ENCODE data around the gene P4HTM. TPM values are rescaled to one million over a fixed set of nuclear protein-coding genes. Genes with fewer than 3 reads are reported as not detected.
A peak's percentile ranks its signal among the peaks of the same experiment; 100 is the strongest.

P4HTM gene
- total and polyA plus RNA-seq, 9 donors, result 11.0 to 17.2 (median 14.5) TPM

GRCh38 chr3:48997102-48997635, 7.1 kb downstream of the P4HTM start:
- no peak for DNase-seq
- Histone ChIP-seq H3K27me3 (ENCODE audit: control insufficient read depth, insufficient read depth, low read length) (no peaks in the 10 kb centered on the region), H3K9me3 (replicated peaks; ENCODE audit: control insufficient read depth, low read depth, low read length) (no peaks in the 10 kb centered on the region), H3K4me1 (ENCODE audit: control insufficient read depth, insufficient read depth, low read length) (no peaks in the 10 kb centered on the region), H3K27ac (ENCODE audit: low read length) (no peak overlapping the region), H3K4me3 (ENCODE audit: low read length) (no peak overlapping the region), H3K36me3 (ENCODE audit: control insufficient read depth, insufficient read depth, low read length) (peaks cover 13% of the 10 kb centered on the region)
- 77% methylated on average over 6 of the region's 8 CpGs for WGBS (ENCODE audit: insufficient coverage)

GRCh38 chr3:48997714-48998637, 7.9 kb downstream of the P4HTM start:
- 55% methylated on average over 16 of the region's 20 CpGs for WGBS (ENCODE audit: insufficient coverage)

GRCh38 chr3:48999085-48999858, 9.2 kb downstream of the P4HTM start:
- 66% methylated on average over 6 of the region's 8 CpGs for WGBS (ENCODE audit: insufficient coverage)
- peaks cover 10% of the 10 kb centered on the region for H3K36me3 ChIP-seq (ENCODE audit: control insufficient read depth, insufficient read depth, low read length)
- no peaks in the 10 kb centered on the region for H3K4me1 ChIP-seq (ENCODE audit: control insufficient read depth, insufficient read depth, low read length)
- H3K9me3 ChIP-seq (replicated peaks; ENCODE audit: control insufficient read depth, low read depth, low read length), result no peaks in the 10 kb centered on the region
- no peaks in the 10 kb centered on the region for H3K27me3 ChIP-seq (ENCODE audit: control insufficient read depth, insufficient read depth, low read length)
- no peak for DNase-seq
- no peak overlapping the region for H3K4me3 ChIP-seq (ENCODE audit: low read length)
- no peak overlapping the region for H3K27ac ChIP-seq (ENCODE audit: low read length)

More at GRCh38 chr3:48997714-48998637, 7.9 kb downstream of the P4HTM start:
- no peaks in the 10 kb centered on the region for H3K9me3 ChIP-seq (replicated peaks; ENCODE audit: control insufficient read depth, low read depth, low read length)
- H3K27ac ChIP-seq (ENCODE audit: low read length), result no peak overlapping the region
- no peaks in the 10 kb centered on the region for H3K27me3 ChIP-seq (ENCODE audit: control insufficient read depth, insufficient read depth, low read length)
- no peak for DNase-seq
- H3K36me3 ChIP-seq (ENCODE audit: control insufficient read depth, insufficient read depth, low read length), result peaks cover 13% of the 10 kb centered on the region
- H3K4me3 ChIP-seq (ENCODE audit: low read length), result no peak overlapping the region
- no peaks in the 10 kb centered on the region for H3K4me1 ChIP-seq (ENCODE audit: control insufficient read depth, insufficient read depth, low read length)

DNA sequence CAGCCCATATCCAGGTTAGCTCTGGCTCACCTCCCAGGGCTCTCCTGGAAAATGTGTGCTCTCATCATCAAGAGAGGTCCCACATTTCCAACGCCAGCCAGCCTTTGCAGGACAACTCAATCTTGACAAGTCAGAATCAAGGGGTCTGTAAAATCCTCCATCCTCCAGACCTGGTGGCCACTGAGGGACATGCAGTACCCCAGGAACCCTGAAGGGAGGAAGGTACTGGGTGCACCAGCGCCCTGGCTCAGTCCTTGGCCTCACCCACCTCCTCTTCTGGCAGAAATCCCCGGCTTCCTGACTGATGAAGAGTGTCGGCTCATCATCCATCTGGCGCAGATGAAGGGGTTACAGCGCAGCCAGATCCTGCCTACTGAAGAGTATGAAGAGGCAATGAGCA, 11.1 kb downstream of the P4HTM start:
- Histone ChIP-seq H3K4me1 (ENCODE audit: control insufficient read depth, insufficient read depth, low read length) (peaks cover 3% of the 10 kb centered on the region), H3K27me3 (ENCODE audit: control insufficient read depth, insufficient read depth, low read length) (no peaks in the 10 kb centered on the region), H3K4me3 (ENCODE audit: low read length) (no peak overlapping the region), H3K27ac (ENCODE audit: low read length) (no peak overlapping the region), H3K36me3 (ENCODE audit: control insufficient read depth, insufficient read depth, low read length) (peaks cover 8% of the 10 kb centered on the region), H3K9me3 (replicated peaks; ENCODE audit: control insufficient read depth, low read depth, low read length) (no peaks in the 10 kb centered on the region)
- 89% methylated on average over 5 of the region's 6 CpGs for WGBS (ENCODE audit: insufficient coverage)
- DNase-seq, result no peak

DNA sequence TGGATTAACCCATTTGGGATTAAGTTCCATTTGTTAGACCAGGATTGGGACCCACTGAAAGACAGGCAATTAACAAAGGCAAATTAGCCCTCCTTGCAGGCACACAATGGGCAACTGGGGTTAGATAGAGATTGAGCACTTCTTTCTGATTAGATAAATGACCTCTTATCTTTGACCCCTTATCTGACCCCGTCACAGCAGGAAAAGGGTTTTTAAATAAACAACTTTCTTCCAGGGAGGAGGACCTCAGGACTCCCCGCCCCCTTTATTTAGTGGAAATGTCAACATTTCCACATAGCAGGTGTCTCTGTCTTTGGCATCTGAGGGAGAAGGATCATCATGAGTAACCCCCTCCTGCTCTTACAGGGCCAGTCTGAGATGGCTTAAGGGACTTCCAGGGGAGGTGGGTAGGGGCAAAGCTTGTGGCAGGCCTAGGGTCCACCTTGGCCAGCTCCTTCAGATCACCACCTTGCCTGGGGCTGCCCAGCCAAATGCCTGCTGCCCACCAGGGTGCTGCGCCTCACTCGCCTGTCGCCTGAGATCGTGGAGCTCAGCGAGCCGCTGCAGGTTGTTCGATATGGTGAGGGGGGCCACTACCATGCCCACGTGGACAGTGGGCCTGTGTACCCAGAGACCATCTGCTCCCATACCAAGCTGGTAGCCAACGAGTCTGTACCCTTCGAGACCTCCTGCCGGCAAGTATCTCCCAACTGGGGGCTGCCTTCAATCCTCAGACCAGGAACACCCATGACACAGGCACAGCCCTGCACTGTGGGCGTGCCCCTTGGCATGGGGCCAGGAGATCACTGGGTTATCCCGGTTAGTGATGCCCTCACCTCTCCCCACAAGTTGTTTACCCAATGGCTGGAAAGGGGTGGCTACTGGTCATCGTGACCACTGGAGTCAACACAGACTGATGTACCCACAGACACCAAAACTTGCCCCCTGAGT, 14.6 kb downstream of the P4HTM start:
- 87% methylated on average over 14 of the region's 16 CpGs for WGBS (ENCODE audit: insufficient coverage)
- Histone ChIP-seq H3K27me3 (ENCODE audit: control insufficient read depth, insufficient read depth, low read length) (no peaks in the 10 kb centered on the region), H3K27ac (ENCODE audit: low read length) (no peak overlapping the region), H3K4me1 (ENCODE audit: control insufficient read depth, insufficient read depth, low read length) (peaks cover 20% of the 10 kb centered on the region), H3K36me3 (ENCODE audit: control insufficient read depth, insufficient read depth, low read length) (no peaks in the 10 kb centered on the region), H3K4me3 (ENCODE audit: low read length) (no peak overlapping the region), H3K9me3 (replicated peaks; ENCODE audit: control insufficient read depth, low read depth, low read length) (no peaks in the 10 kb centered on the region)
- peak; percentile 31 for DNase-seq

- WGBS (ENCODE audit: insufficient coverage), result 97% methylated on average over 3 of the region's 3 CpGs
- Histone ChIP-seq H3K27ac (ENCODE audit: low read length) (no peak overlapping the region), H3K27me3 (ENCODE audit: control insufficient read depth, insufficient read depth, low read length) (no peaks in the 10 kb centered on the region), H3K4me3 (ENCODE audit: low read length) (no peak overlapping the region), H3K36me3 (ENCODE audit: control insufficient read depth, insufficient read depth, low read length) (no peaks in the 10 kb centered on the region), H3K9me3 (replicated peaks; ENCODE audit: control insufficient read depth, low read depth, low read length) (no peaks in the 10 kb centered on the region), H3K4me1 (ENCODE audit: control insufficient read depth, insufficient read depth, low read length) (peaks cover 20% of the 10 kb centered on the region)
- DNase-seq, result no peak
Measured at GRCh38 chr3:49005303-49005680, 15.3 kb downstream of the P4HTM start.

GRCh38 chr3:49005998-49006397, 16.0 kb downstream of the P4HTM start:
- Histone ChIP-seq H3K4me1 (ENCODE audit: control insufficient read depth, insufficient read depth, low read length) (peaks cover 20% of the 10 kb centered on the region), H3K4me3 (ENCODE audit: low read length) (peak overlapping the region; percentile 97), H3K27ac (ENCODE audit: low read length) (peak overlapping the region; percentile 99), H3K36me3 (ENCODE audit: control insufficient read depth, insufficient read depth, low read length) (no peaks in the 10 kb centered on the region), H3K27me3 (ENCODE audit: control insufficient read depth, insufficient read depth, low read length) (no peaks in the 10 kb centered on the region), H3K9me3 (replicated peaks; ENCODE audit: control insufficient read depth, low read depth, low read length) (no peaks in the 10 kb centered on the region)
- WGBS (ENCODE audit: insufficient coverage), result 92% methylated on average over 4 of the region's 5 CpGs
- peak; percentile 33 for DNase-seq

DNA sequence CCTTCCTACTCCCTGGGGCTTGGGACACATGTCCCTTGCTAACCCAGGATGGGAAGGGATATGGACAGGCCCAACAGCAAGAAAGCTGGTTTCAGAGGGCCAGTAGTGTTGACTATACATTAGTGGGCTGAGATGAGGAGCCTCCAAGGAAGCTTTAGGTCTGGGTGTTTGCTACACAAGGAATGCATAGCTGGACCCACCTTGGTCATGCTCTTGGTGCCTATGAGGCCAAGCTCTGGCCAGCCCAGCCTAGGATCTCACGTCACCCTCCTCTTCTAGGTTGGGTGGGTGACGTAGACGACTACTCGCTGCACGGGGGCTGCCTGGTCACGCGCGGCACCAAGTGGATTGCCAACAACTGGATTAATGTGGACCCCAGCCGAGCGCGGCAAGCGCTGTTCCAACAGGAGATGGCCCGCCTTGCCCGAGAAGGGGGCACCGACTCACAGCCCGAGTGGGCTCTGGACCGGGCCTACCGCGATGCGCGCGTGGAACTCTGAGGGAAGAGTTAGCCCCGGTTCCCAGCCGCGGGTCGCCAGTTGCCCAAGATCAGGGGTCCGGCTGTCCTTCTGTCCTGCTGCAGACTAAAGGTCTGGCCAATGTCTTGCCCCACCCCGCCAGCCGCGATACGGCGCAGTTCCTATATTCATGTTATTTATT, 16.5 kb downstream of the P4HTM start:
- WGBS (ENCODE audit: insufficient coverage), result 2% methylated on average over 21 of the region's 32 CpGs
- H3K4me1 ChIP-seq (ENCODE audit: control insufficient read depth, insufficient read depth, low read length), result peaks cover 21% of the 10 kb centered on the region
- H3K4me3 ChIP-seq (ENCODE audit: low read length), result peak overlapping the region; percentile 97
- no peaks in the 10 kb centered on the region for H3K27me3 ChIP-seq (ENCODE audit: control insufficient read depth, insufficient read depth, low read length)
- peak overlapping the region; percentile 99 for H3K27ac ChIP-seq (ENCODE audit: low read length)
- peaks cover 2% of the 10 kb centered on the region for H3K36me3 ChIP-seq (ENCODE audit: control insufficient read depth, insufficient read depth, low read length)
- H3K9me3 ChIP-seq (replicated peaks; ENCODE audit: control insufficient read depth, low read depth, low read length), result no peaks in the 10 kb centered on the region
- DNase-seq, result peak; percentile 64

DNA sequence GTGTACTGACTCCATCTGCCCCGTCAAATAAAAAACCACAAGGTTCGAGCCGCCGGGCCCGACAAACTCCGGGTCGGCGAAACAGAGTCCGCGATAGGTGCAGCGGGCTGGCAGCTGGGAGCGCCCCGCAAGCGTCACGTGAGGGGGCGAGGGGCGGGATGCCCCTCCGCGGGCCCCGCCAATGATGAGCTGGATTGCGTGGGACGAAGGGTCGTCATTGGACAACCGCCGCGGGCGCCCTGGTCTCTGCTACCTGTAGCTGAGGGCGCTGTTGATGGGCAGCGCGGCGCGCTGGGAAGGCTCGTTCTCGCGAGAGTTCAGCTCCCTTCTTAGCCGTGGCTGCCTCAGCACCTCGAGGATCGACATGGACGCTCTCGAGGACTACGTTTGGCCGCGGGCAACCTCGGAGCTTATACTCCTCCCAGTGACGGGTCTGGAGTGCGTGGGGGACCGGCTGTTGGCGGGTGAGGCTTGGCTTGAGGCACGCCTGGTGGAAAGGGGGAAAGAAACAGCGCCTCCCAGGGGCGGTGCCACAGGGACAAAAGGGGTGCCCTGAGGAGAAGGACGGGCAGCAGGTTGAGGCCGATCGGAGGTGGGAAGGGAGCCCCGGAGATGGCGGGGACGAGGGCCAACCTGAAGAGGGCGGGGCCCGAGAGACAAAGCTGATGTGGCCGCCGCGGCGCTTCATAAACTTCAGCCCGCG, 17.2 kb downstream of the P4HTM start, which contains the start of gene WDR6:
Gene WDR6, plus strand, starts transcription at position 324 of the 703 bp plus-strand sequence. Its CDS starts 41 bp downstream, at position 365.
- WGBS (ENCODE audit: insufficient coverage), result under 1% methylated on average over 65 of the region's 65 CpGs
- peaks cover 7% of the 10 kb centered on the region for H3K36me3 ChIP-seq (ENCODE audit: control insufficient read depth, insufficient read depth, low read length)
- no peaks in the 10 kb centered on the region for H3K27me3 ChIP-seq (ENCODE audit: control insufficient read depth, insufficient read depth, low read length)
- H3K4me1 ChIP-seq (ENCODE audit: control insufficient read depth, insufficient read depth, low read length), result peaks cover 25% of the 10 kb centered on the region
- no peaks in the 10 kb centered on the region for H3K9me3 ChIP-seq (replicated peaks; ENCODE audit: control insufficient read depth, low read depth, low read length)
- DNase-seq, result peak; percentile 98
- H3K27ac ChIP-seq (ENCODE audit: low read length), result peak within 1 kb of the TSS; percentile 99
- peak within 1 kb of the TSS; percentile 97 for H3K4me3 ChIP-seq (ENCODE audit: low read length)
